HCT116 (cell line): Measurements from ENCODE around the gene DSPP. TPM values are rescaled to one million over a fixed set of nuclear protein-coding genes. Genes with fewer than 3 reads are reported as not detected.
A peak's percentile ranks its signal among the peaks of the same experiment; 100 is the strongest.

Experiments
- ATAC-seq: fragments of 200-7000 bp; cut with Tn5 transposase; 2 replicates; pipeline ENCODE4 v1.9.1; 2020; ENCODE audit warnings: mild to moderate bottlenecking, moderate library complexity
- BruUV-seq: library from RNA; stranded (reverse); fragments of 400-500 nt; replicated peaks from 2 replicates; lab custom pipeline; 2021; lab: Mats Ljungman, UMichigan
- CTCF ChIA-PET: fragments of 300-600 bp; sonication (Branson Sonifier 250); formaldehyde crosslinking; loops from one replicate; lab custom pipeline; 2021; ENCODE audit warnings: antibody characterized with exemption; lab: Charles Lee
- POLR2A ChIA-PET: fragments of 300-600, 350-600 bp; sonication (Branson Sonifier 250); formaldehyde crosslinking; loops from one replicate; lab custom pipeline; 2021; ENCODE audit warnings: antibody characterized with exemption; lab: Charles Lee
- RAD21 ChIA-PET, 2 experiments: fragments of 300-600 bp; sonication (Branson Sonifier 250); formaldehyde crosslinking; loops; one replicate each; lab custom pipeline; 2023; ENCODE audit warnings: low total read pairs in 2 of 2; ENCODE audit not compliant: uncharacterized antibody in 2 of 2, unreplicated experiment in 2 of 2, low non-redundant PET in 1 of 2; lab: Charles Lee
- DNase-seq: peaks from one replicate; pipeline ENCODE4 v3.0.0-alpha.2; 2010; ENCODE audit warnings: low read depth, low spot score
- H2AFZ ChIP-seq: fragments of 200-600 bp; shearing (Covaris generic), sonication (generic); 2 replicates; pipeline ENCODE4 v1.6.1; 2017; ENCODE audit warnings: low read depth, mixed run types, mixed read lengths, antibody characterized with exemption, low read length; ENCODE audit not compliant: poor library complexity, severe bottlenecking
- H3K27ac ChIP-seq: 2 replicates; pipeline ENCODE4 v1.5.1; 2012; ENCODE audit warnings: low read depth, low read length
- H3K27me3 ChIP-seq: fragments of 200-600 bp; sonication (generic); 2 replicates; pipeline ENCODE4 v1.6.1; 2016; ENCODE audit warnings: mixed run types, low read length, mixed read lengths; ENCODE audit not compliant: insufficient read depth
- H3K36me3 ChIP-seq, 2 experiments: fragments of 200-500 bp in 1 of 2; fragments of 200-600 bp in 1 of 2; sonication (Bioruptor generic) in 1 of 2; sonication (generic) in 1 of 2; 2 replicates each; pipeline versions ENCODE4 v1.5.1 to v1.6.1; 2014 to 2016; ENCODE audit warnings: low read length in 2 of 2, inconsistent platforms in 1 of 2, mixed read lengths in 1 of 2, mixed run types in 1 of 2; ENCODE audit not compliant: insufficient read depth in 2 of 2, control insufficient read depth in 1 of 2
- H3K4me1 ChIP-seq, 2 experiments: fragments of 200-600 bp in 1 of 2; sonication (generic) in 1 of 2; 2 replicates each; pipeline versions ENCODE4 v1.5.1 to v1.6.1; 2012 to 2017; ENCODE audit warnings: low read length in 2 of 2, inconsistent platforms in 1 of 2, mild to moderate bottlenecking in 1 of 2, mixed read lengths in 1 of 2, mixed run types in 1 of 2, moderate library complexity in 1 of 2; ENCODE audit not compliant: insufficient read depth in 2 of 2, control insufficient read depth in 1 of 2
- H3K4me2 ChIP-seq: fragments of 200-600 bp; sonication (generic); 2 replicates; pipeline ENCODE4 v1.6.1; 2017; ENCODE audit warnings: mixed run types, low read length, mixed read lengths
- H3K4me3 ChIP-seq, 2 experiments: fragments of 200-600 bp in 1 of 2; sonication (generic) in 1 of 2; replicated peaks in 1 of 2; 2 replicates each; pipeline ENCODE4 v1.5.1; 2011 to 2016; ENCODE audit warnings: low read length in 2 of 2, control low read depth in 1 of 2, low read depth in 1 of 2, mild to moderate bottlenecking in 1 of 2, mixed read lengths in 1 of 2, mixed run types in 1 of 2
- H3K79me2 ChIP-seq: fragments of 200-600 bp; sonication (generic); 2 replicates; pipeline ENCODE4 v1.6.1; 2017; ENCODE audit warnings: mild to moderate bottlenecking, mixed run types, low read length, moderate library complexity, mixed read lengths; ENCODE audit not compliant: insufficient read depth
- H3K9ac ChIP-seq: fragments of 200-600 bp; sonication (generic); 2 replicates; pipeline ENCODE4 v1.6.1; 2016; ENCODE audit warnings: low read length, mixed read lengths
- H3K9me2 ChIP-seq: fragments of 200-600 bp; sonication (generic), shearing (Covaris generic); 2 replicates; pipeline ENCODE4 v1.6.1; 2017; ENCODE audit warnings: mixed run types, mild to moderate bottlenecking, moderate library complexity; ENCODE audit not compliant: insufficient read depth
- H3K9me3 ChIP-seq, 2 experiments: fragments of 200-500 bp in 1 of 2; fragments of 200-600 bp in 1 of 2; sonication (Bioruptor generic) in 1 of 2; sonication (generic) in 1 of 2; 2 replicates each; pipeline ENCODE4 v1.6.1; 2014 to 2017; ENCODE audit warnings: low read length in 2 of 2, mixed read lengths in 2 of 2, inconsistent platforms in 1 of 2, low read depth in 1 of 2, mild to moderate bottlenecking in 1 of 2, mixed run types in 1 of 2, moderate library complexity in 1 of 2; ENCODE audit not compliant: control insufficient read depth in 1 of 2, insufficient read depth in 1 of 2
- H4K20me1 ChIP-seq: fragments of 200-600 bp; sonication (generic), shearing (Covaris generic); 2 replicates; pipeline ENCODE4 v1.6.1; 2017; ENCODE audit warnings: mixed run types, mild to moderate bottlenecking, moderate library complexity; ENCODE audit not compliant: insufficient read depth
- CBX3 ChIP-seq: IDR thresholded peaks from 2 replicates; pipeline ENCODE4 v1.6.1; 2012; ENCODE audit warnings: low read depth
- CEBPB ChIP-seq: IDR thresholded peaks from 2 replicates; pipeline ENCODE4 v1.6.1; 2012; ENCODE audit warnings: low read depth
- EGR1 ChIP-seq: IDR thresholded peaks from 2 replicates; pipeline ENCODE4 v1.6.1; 2012; ENCODE audit warnings: low read depth
- EZH2 ChIP-seq: fragments of 200-600 bp; sonication (generic); IDR thresholded peaks from 2 replicates; pipeline ENCODE4 v1.6.1; 2017; ENCODE audit warnings: antibody characterized with exemption, mixed run types
- EZH2phosphoT487 ChIP-seq: fragments of 200-600 bp; IDR thresholded peaks from 2 replicates; pipeline ENCODE4 v1.6.1; 2018; ENCODE audit warnings: antibody characterized with exemption, borderline replicate concordance
- FOSL1 ChIP-seq: IDR thresholded peaks from 2 replicates; pipeline ENCODE4 v1.6.1; 2012; ENCODE audit warnings: low read depth
- JUND ChIP-seq: IDR thresholded peaks from 2 replicates; pipeline ENCODE4 v1.6.1; 2012
- MAX ChIP-seq: IDR thresholded peaks from 2 replicates; pipeline ENCODE4 v1.6.1; 2012
- POLR2AphosphoS5 ChIP-seq: IDR thresholded peaks from 2 replicates; pipeline ENCODE4 v1.6.1; 2011; ENCODE audit warnings: mild to moderate bottlenecking, low read depth, low read length, moderate library complexity
- RAD21 ChIP-seq: IDR thresholded peaks from 2 replicates; pipeline ENCODE4 v1.6.1; 2012; ENCODE audit warnings: low read depth, mild to moderate bottlenecking
- SIN3A ChIP-seq: IDR thresholded peaks from 2 replicates; pipeline ENCODE4 v1.6.1; 2012; ENCODE audit warnings: low read depth
- SP1 ChIP-seq: IDR thresholded peaks from 2 replicates; pipeline ENCODE4 v1.6.1; 2012; ENCODE audit warnings: low read depth
- SRF ChIP-seq: IDR thresholded peaks from 2 replicates; pipeline ENCODE4 v1.6.1; 2012; ENCODE audit warnings: low read depth
- TCF7L2 ChIP-seq: IDR thresholded peaks from 2 replicates; pipeline ENCODE4 v1.7.0; 2011; ENCODE audit warnings: borderline replicate concordance, inconsistent platforms; ENCODE audit not compliant: insufficient read depth, insufficient read length; ENCODE audit errors: extremely low read depth
- YY1 ChIP-seq: IDR thresholded peaks from 2 replicates; pipeline ENCODE4 v1.6.1; 2011; ENCODE audit warnings: low read length, low read depth, moderate library complexity, mild to moderate bottlenecking; ENCODE audit not compliant: insufficient replicate concordance; ENCODE audit errors: extremely low read depth
- ZFX ChIP-seq: fragments of 450-650 bp; IDR thresholded peaks from 2 replicates; pipeline ENCODE4 v1.6.1; 2017
- ZNF274 ChIP-seq: fragments of 200-500 bp; sonication (Bioruptor generic); IDR thresholded peaks from 2 replicates; pipeline ENCODE4 v1.6.1; 2014; ENCODE audit warnings: mild to moderate bottlenecking, low read depth, low read length, inconsistent platforms
- intact Hi-C: fragments of 100-400 bp; cut with micrococcal nuclease; formaldehyde crosslinking; loops from 2 replicates; pipeline ENCODE4 v1.10.0; 2022
- total RNA-seq: library from RNA; stranded (reverse); gene quantifications from one replicate; pipeline ENCODE4 v1.2.1, GENCODE V29; 2021; ENCODE audit not compliant: unreplicated experiment
- TF ChIP-seq, protein P1 (sequence below): IDR thresholded peaks from 2 replicates; pipeline ENCODE4 v1.6.1; 2012; ENCODE audit warnings: low read depth

The DSPP gene
- total RNA-seq, 1 experiment from 2014 or later: not detected

DNA sequence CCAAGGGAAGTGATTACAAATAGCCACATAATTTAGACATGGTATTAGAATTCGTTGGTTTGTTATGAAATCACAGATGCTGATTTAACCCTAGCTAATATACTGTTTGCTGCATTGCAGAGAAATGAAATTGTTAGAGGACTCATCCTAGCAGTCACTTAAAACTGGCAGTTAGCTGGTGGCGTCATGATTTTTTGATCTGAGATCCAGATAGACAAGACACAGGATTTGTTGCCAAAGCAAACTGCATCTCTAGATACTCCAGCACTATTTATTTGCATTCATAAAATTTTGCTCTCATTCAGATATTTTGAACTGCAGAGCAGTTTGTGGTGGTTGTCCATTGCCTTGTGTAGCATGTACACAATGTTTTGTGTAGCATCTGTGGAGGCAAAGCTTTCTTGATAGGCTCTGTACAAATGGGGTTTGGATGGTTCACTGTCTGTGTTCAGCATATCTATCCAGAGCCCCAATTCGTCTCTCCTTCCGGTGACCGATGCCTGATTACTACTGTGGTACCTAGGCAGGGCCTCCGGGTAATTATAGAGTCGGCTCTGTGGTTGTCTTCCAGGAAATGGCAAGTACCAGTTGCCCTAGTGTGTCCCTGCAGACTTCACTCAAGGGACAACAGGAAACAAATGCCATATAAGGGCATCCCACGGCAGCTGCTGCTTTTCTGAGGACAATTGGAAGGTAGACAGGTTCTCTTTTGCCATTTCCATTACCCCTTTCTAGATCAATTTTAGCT, 49.1 kb upstream of the DSPP start:
- no peak for DNase-seq

GRCh38 chr4:87560802-87561201, 47.5 kb upstream of the DSPP start:
- Histone ChIP-seq H3K4me3 (no peak overlapping the region), H3K27ac (no peak overlapping the region), H3K4me2 (no peak overlapping the region), H3K36me3 (no peaks in the 10 kb centered on the region), H3K79me2 (no peaks in the 10 kb centered on the region), H3K27me3 (no peaks in the 10 kb centered on the region), H4K20me1 (no peaks in the 10 kb centered on the region), H3K9ac (no peak overlapping the region), H3K9me3 (no peaks in the 10 kb centered on the region), H2AFZ (no peak overlapping the region), H3K4me1 (peaks cover 0 to 4% of the 10 kb centered on the region in 2 experiments; a peak in 1 of 4 replicates), H3K9me2 (no peaks in the 10 kb centered on the region)
- CTCF ChIA-PET: interaction anchor here (1.0 kb wide), 1 partner anchor 261 kb away, joined by 3 read pairs; no protein-coding TSS in a partner anchor
- ATAC-seq: no peak
- RAD21 ChIA-PET: no interaction called here
- POLR2A ChIA-PET: no interaction called here
- intact Hi-C loops: no loop called here
- BruUV-seq: no TSS peak
- DNase-seq: no peak
- TF ChIP-seq MAX (no peak), FOSL1 (no peak), ZNF274 (no peak), SRF (no peak), SP1 (no peak), EZH2phosphoT487 (no peak), EZH2 (no peak), SIN3A (no peak), EGR1 (no peak), ZFX (no peak), CBX3 (no peak), POLR2AphosphoS5 (no peak), YY1 (no peak), CEBPB (no peak), TCF7L2 (no peak)
- TF ChIP-seq, protein P1, sequence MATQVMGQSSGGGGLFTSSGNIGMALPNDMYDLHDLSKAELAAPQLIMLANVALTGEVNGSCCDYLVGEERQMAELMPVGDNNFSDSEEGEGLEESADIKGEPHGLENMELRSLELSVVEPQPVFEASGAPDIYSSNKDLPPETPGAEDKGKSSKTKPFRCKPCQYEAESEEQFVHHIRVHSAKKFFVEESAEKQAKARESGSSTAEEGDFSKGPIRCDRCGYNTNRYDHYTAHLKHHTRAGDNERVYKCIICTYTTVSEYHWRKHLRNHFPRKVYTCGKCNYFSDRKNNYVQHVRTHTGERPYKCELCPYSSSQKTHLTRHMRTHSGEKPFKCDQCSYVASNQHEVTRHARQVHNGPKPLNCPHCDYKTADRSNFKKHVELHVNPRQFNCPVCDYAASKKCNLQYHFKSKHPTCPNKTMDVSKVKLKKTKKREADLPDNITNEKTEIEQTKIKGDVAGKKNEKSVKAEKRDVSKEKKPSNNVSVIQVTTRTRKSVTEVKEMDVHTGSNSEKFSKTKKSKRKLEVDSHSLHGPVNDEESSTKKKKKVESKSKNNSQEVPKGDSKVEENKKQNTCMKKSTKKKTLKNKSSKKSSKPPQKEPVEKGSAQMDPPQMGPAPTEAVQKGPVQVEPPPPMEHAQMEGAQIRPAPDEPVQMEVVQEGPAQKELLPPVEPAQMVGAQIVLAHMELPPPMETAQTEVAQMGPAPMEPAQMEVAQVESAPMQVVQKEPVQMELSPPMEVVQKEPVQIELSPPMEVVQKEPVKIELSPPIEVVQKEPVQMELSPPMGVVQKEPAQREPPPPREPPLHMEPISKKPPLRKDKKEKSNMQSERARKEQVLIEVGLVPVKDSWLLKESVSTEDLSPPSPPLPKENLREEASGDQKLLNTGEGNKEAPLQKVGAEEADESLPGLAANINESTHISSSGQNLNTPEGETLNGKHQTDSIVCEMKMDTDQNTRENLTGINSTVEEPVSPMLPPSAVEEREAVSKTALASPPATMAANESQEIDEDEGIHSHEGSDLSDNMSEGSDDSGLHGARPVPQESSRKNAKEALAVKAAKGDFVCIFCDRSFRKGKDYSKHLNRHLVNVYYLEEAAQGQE: no peak

More for the DNA sequence above, 49.1 kb upstream of the DSPP start:
- Histone ChIP-seq H3K9ac (no peak overlapping the region), H3K27me3 (no peaks in the 10 kb centered on the region), H3K36me3 (no peaks in the 10 kb centered on the region), H3K4me2 (no peak overlapping the region), H3K4me1 (peaks cover 0 to 4% of the 10 kb centered on the region in 2 experiments; a peak in 1 of 4 replicates), H4K20me1 (no peaks in the 10 kb centered on the region), H3K27ac (no peak overlapping the region), H3K9me2 (no peaks in the 10 kb centered on the region), H3K4me3 (no peak overlapping the region), H2AFZ (no peak overlapping the region), H3K79me2 (no peaks in the 10 kb centered on the region), H3K9me3 (no peaks in the 10 kb centered on the region)
- POLR2A ChIA-PET: interaction anchor here (0.7 kb wide), 1 partner anchor 618 kb away, joined by 3 read pairs; no protein-coding TSS in a partner anchor
- TF ChIP-seq SRF: peak; percentile 96
- TF ChIP-seq JUND: no peak
- TF ChIP-seq EZH2phosphoT487: no peak
- TF ChIP-seq RAD21: no peak
- 0 out of 2 replicates have a peak, but pooled peaks have one; percentile 46 for ATAC-seq
- BruUV-seq: no TSS peak
- CTCF ChIA-PET: interaction anchor here (0.9 to 1.3 kb wide), 3 partner anchors 15 to 279 kb away, joined by 3 to 4 read pairs (median 3); no protein-coding TSS in a partner anchor
- intact Hi-C loops: no loop called here
- RAD21 ChIA-PET: no interaction called here
